NCI-H1048 (cell line): ENCODE measurements around the gene MAGEB6.
"Not testable (repeated sequence)": the region's sequence is repeated elsewhere in the genome, so short reads cannot be mapped to it uniquely, and the experiment has no call there.

ENCODE experiments used
- DNase-seq: peaks from one replicate; lab custom pipeline; 2025; lab: John Stamatoyannopoulos, UW

Gene MAGEB6

GRCh38 chrX:26192204-26192603, at the start of gene MAGEB6:
MAGEB6 (plus strand) TSS chrX:26192440; CDS start chrX:26193847, 1,407 bp downstream.
- DNase-seq: no peak

- no peak for DNase-seq
Measured at GRCh38 chrX:26146024-26146423, 46.2 kb upstream of the MAGEB6 start.

GRCh38 chrX:26160301-26160700, 31.9 kb upstream of the MAGEB6 start, which contains the start of gene MAGEB6B:
MAGEB6B (plus strand) TSS chrX:26160601; CDS start chrX:26160601, 0 bp downstream.
- DNase-seq: no peak

- DNase-seq: no peak
Measured at GRCh38 chrX:26203561-26203960, 11.3 kb downstream of the MAGEB6 start.

GRCh38 chrX:26204717-26205116, 12.5 kb downstream of the MAGEB6 start:
- DNase-seq: not testable (repeated sequence)

- no peak for DNase-seq
Measured at GRCh38 chrX:26208012-26208411, 15.8 kb downstream of the MAGEB6 start.

GRCh38 chrX:26215869-26216268, 23.6 kb downstream of the MAGEB6 start, which contains the start of gene MAGEB5:
MAGEB5 (plus strand) TSS chrX:26216169; CDS start chrX:26217302, 1,133 bp downstream.
- no peak for DNase-seq

GRCh38 chrX:26219351-26219750, 27.1 kb downstream of the MAGEB6 start:
- no peak for DNase-seq

GRCh38 chrX:26234177-26234576, 41.9 kb downstream of the MAGEB6 start:
- no peak for DNase-seq
